GM19372 (cell line): ENCODE results near the gene WIF1.

Experiments used
- ATAC-seq: cut with Tn5 transposase; IDR thresholded peaks from one replicate; pipeline ENCODE4 v1.9.1; 2021; ENCODE audit warnings: mild to moderate bottlenecking, low read depth, moderate library complexity; ENCODE audit not compliant: unreplicated experiment

The WIF1 gene

DNA sequence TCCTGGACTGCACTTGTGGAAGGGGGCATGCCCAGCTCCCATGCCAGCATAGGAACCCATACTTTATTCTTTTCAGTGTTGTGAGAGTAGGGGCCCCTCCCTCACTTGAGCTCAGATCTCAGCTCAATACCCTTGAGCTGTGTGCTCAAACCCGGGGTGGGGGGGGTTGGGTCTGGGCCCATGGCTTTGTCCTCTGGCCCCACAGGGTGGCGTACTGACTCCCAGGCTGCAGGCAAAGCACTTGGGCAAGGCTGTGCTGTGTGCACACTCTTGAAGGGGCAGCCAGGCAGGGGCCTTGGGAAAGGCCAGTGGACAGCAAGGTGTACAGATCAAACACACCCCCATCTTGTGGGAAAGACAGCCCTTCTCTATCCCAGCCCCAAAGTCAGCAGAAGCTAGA lies 81.8 kb downstream of the WIF1 start:
- ATAC-seq: no peak

DNA sequence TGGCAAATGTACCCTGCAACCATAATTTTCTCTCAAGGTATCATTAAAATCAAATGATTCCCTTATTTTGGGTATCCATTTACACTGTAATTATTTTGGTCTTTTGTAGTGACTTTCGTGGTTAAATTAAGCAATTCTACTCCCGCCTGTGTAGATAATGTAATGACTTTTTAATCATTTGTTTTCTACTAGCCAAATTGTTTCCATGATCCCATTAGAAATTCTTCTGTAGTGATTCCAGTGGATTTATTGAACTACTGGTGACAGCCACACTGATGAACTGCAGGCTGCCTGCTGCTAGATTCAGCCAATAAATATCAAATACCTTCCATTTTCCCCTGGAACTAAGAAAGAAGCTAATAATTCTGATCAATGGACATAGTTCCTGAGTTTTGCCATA lies 96.0 kb downstream of the WIF1 start:
- ATAC-seq: no peak

DNA sequence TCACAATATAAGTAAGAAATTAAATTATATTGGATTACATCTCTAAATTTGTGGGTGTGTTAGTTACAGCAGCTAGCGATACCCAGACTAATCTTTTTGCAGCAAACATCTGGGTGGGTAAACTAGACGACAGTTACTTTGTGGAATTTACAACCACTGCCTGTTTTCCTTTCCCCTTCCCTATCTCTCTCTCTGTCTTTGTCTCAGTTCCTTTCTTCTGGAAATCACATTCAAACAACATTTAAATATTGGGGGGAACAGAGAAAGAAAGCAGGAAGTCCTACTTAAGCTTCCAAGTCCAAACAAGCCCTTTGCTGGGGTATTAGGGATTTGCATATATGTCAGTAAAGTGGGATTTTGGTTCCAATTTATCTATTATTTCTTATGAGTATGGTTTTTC lies 97.6 kb downstream of the WIF1 start:
- ATAC-seq: no peak

DNA sequence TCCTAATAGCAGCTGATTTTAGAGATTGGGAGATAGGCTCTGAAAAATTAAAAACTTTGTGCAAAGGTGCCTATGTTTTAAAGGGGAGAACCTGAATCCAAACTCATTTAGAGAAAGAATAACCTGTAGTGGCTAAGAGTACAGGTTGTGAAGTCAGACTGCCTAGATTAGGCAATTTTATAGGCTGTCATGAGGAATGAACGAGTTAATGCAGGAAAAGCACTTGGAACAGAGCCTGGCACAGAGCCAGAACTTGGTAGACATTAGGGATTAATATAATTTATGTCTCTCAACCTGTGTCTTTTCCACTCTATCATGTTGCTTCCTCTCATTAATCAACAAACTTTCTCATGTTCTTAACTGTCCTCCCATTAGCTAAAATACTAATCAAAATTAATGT lies 98.1 kb downstream of the WIF1 start:
- no peak for ATAC-seq

DNA sequence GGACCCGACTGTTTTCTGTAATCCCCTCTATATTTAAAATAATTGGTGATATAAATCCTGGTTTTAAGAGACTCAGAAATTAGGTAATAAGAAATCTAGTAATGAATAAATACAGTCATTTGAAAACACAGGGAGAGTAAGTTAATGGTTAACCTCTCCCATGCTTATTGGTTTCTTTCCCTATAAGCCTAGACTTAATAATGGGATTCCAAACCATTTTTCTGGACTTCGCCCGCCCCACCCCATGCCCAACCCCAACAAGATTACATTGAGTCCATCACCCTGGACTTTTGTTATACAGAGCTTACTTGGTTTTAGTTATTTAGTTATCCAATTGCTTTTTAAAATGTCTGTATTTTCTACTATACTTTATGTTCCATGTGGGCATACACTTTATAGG lies 98.7 kb downstream of the WIF1 start:
- ATAC-seq: no peak

DNA sequence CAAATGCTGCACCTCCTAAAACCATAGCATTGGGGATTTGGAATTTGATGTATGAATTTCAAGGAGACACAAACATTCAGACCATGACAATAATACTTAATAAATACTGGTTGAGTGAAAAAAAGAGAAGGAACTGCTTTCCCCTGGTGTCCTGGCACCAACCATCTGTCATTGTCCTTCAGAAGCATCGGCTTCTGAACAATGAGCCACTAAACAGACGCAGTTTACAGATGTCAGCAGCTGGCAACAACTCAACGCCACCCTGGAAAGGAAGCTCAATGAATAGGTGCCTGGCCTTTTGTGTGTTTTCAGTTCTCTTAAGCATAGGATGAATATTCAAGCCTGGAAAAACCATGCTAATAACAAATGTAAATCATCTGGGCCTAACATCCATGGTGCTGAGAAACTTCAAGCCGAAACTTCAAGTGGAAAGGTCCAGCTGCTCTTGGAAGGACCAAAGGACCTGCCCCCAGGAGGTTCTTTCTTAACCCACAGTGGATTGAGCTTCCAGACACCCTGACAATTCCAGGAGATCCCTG lies 101.3 kb downstream of the WIF1 start:
- ATAC-seq: no peak

DNA sequence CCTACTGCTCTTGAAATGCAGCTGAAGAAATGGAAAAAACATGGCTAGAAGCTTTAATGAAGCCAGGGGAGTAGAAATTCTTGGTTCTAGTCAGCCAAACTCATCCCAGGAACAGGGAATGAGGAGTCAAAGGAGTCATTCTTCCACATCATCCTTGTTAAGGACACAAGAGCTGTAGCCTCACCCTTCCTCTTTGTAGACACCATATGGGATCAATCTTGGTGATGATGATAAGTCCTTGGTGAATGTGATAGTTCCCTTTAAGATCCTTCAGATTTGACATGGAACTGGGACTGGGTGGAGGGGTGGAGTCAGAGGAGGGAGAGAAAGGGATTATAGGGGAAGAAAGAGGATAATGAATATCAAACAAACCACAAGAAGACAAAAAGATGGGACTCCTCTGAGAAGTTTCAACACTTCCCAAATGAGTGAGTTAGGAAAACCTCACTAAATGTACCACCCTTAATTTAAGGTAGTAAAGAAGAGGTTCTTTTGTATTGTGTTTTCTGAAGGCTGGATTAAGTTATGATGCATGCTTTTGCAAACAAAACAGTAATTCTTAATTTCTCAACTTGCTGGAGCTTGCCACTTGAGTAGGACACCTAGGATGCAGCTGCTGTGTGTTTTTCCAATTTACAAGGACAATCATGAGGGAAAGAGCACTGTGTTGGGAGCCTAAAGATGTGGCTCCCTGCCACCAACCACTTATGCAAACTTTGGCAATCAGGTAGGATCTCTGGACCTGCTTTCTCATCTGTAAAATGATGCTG lies 104.0 kb downstream of the WIF1 start:
- no peak for ATAC-seq

DNA sequence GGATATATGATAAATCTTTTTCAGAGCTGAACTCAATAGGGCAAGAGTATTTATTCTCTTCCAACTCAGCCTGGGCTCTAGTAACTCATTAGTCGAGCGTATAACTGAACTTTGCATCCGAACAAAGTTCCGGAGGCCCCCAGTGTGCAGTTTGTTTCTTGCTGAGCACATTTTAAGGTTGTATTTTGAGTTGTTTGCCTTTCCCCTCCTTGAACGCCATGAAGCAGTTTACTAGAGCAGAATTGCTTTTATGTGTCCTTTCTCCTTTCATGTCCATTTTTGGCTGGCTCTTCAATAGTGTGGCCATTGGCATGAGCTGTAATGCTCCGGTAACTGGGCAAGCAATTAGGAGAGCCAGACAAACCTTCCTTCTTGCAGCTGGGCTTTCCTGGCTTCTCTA lies 105.3 kb downstream of the WIF1 start:
- no peak for ATAC-seq

DNA sequence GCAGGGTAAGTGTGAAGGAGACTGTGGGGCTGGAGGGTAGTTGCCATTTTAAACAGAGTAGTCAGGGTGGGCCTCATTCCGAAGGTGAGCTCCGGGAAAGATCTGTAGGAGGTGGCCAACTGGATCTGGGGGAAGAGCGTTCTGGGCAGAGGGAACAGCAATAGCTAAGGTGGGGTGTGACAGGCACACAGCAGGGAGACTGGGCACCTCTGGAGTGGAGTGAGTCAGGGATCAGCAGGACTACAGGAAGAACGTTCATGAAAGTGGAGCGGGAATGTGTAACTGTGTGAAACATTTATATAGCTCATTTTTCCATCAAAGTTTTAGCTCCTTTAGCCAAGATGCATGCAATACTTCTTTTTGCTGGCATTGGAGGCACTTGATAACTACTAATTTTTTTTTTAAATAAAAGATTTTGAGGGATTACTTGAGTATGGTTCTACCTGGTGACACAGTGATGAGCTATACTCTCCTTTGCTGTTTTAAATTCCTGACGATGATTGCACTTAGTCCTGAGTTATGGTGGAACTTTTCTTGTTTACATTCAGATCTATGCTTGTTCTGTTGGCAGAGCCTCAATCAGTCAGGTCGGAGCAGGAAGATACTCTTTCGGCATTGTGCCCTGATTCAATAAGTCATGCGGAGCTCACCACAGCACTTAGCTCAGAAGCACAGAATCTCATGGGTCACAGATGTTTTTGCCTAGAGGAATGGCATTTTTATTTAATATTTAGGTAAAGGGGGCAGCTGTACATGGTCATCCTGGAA lies 106.4 kb downstream of the WIF1 start:
- no peak for ATAC-seq

DNA sequence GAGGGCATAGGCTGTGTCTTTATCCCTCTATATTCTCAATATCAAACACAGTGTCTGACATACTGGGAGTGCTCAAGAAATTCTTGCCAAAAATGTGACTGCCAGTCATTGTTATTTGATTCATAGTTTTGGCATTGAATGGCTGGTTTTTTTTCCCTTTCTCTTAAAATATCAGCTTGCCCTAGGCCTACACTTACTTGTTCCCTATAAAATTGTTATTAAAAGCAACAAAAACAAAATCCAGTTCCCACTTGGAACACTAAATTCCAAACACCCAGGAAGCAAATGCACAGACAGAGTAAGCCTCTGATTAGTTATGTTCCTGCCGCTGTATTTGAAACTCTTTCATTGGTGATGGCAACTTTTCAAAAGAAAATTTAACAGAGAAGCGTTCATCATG lies 110.7 kb downstream of the WIF1 start:
- ATAC-seq: no peak

DNA sequence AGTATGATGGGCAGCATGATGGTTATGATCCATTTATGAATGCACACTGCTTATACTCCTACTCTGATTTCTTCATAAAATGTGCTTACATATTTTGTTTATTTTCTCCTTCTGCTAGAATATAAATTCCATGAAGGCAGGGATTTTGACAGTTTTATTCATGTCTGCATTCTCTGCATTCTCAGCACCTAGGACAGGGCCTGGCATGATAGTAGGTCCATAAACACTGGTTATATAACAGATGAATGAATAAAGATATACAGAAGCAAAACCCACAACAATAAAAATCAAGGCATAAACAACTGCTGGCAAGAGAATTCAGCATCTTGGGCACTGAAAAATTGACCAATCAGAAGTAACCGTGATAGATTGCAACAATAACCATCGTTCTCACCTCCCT lies 115.4 kb downstream of the WIF1 start:
- no peak for ATAC-seq

DNA sequence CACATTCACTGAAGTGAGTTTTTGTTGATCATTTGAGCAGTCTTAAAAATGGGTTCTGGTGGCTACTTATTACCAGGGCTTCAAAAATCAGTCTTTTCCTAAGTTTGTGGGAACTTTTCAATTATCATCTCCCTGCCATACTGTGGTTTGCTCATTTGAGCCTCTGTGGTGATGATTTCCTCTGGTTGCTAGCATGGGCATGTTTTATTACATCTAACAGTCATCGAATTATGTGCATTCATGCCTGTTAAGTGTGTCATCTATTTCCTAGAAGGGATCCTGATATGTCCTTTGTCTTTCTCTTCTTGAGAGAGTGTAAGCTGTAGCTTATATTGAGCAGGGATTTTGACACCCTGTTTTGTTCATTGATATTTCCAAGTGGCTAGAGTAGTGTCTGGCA lies 116.8 kb downstream of the WIF1 start:
- ATAC-seq: no peak
